ENCODE measurements around the gene KRT3. TPM values are rescaled to one million over a fixed set of nuclear protein-coding genes. Genes with fewer than 3 reads are reported as not detected.

Gene KRT3
- total and polyA plus RNA-seq, 2 donors (not counting 1 experiment from before 2014, with no cell fraction given): not detected

GRCh38 chr12:52820521-52820920 is 24.6 kb upstream of the KRT3 start:
- Histone ChIP-seq H3K27me3 (replicated peaks in 1 of 4; ENCODE audit: control extremely low read depth in 1 of 4, control insufficient read depth in 3 of 4, insufficient read depth in 4 of 4, low read length in 3 of 4) (peaks cover 0 to 2% (median 0%) of the 10 kb centered on the region in 4 experiments), H3K4me3 (ENCODE audit: control extremely low read depth in 1 of 5, extremely low read depth in 1 of 5, insufficient read depth in 1 of 5, low read depth in 2 of 5, low read length in 4 of 5) (no peak overlapping the region), H3K4me1 (ENCODE audit: control insufficient read depth in 2 of 2, insufficient read depth in 2 of 2, low read length in 2 of 2) (no peaks in the 10 kb centered on the region), H3K9ac (ENCODE audit: low read length) (no peak overlapping the region), H3K36me3 (replicated peaks in 1 of 2; ENCODE audit: control extremely low read depth in 1 of 2, control insufficient read depth in 1 of 2, extremely low read depth in 1 of 2, insufficient read depth in 2 of 2, low read length in 1 of 2) (no peaks in the 10 kb centered on the region), H4K20me1 (ENCODE audit: control insufficient read depth, insufficient read depth, low read length, poor library complexity, severe bottlenecking) (no peaks in the 10 kb centered on the region), H3K79me2 (ENCODE audit: control insufficient read depth, insufficient read depth, low read length) (no peaks in the 10 kb centered on the region), H3K27ac (ENCODE audit: low read length in 2 of 2) (no peak overlapping the region), H3K9me3 (ENCODE audit: control extremely low read depth in 1 of 3, control insufficient read depth in 2 of 3, insufficient read depth in 1 of 3, low read length in 2 of 3) (no peaks in the 10 kb centered on the region), H2AFZ (ENCODE audit: insufficient read depth, low read depth, low read length, poor library complexity, severe bottlenecking) (no peak overlapping the region), H3K4me2 (replicated peaks; ENCODE audit: low read depth, low read length, poor library complexity, severe bottlenecking) (no peak overlapping the region)
- ChIA-PET POLR2A (no interaction called here), CTCF (no interaction called here)
- TF ChIP-seq, protein P1, sequence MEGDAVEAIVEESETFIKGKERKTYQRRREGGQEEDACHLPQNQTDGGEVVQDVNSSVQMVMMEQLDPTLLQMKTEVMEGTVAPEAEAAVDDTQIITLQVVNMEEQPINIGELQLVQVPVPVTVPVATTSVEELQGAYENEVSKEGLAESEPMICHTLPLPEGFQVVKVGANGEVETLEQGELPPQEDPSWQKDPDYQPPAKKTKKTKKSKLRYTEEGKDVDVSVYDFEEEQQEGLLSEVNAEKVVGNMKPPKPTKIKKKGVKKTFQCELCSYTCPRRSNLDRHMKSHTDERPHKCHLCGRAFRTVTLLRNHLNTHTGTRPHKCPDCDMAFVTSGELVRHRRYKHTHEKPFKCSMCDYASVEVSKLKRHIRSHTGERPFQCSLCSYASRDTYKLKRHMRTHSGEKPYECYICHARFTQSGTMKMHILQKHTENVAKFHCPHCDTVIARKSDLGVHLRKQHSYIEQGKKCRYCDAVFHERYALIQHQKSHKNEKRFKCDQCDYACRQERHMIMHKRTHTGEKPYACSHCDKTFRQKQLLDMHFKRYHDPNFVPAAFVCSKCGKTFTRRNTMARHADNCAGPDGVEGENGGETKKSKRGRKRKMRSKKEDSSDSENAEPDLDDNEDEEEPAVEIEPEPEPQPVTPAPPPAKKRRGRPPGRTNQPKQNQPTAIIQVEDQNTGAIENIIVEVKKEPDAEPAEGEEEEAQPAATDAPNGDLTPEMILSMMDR (IDR thresholded peaks at IDR 0.05): no peak
- TF ChIP-seq EZH2 (IDR thresholded peaks at IDR 0.05; ENCODE audit: borderline replicate concordance, insufficient read depth, low read depth, low read length, poor library complexity, severe bottlenecking): no peak
- Mint-ChIP-seq H3K27ac (no peak overlapping the region), H3K9me3 (ENCODE audit: insufficient read depth) (no peaks in the 10 kb centered on the region), H3K27me3 (peaks cover 35% of the 10 kb centered on the region), H3K4me3 (no peak overlapping the region), H3K4me1 (no peaks in the 10 kb centered on the region)
- ATAC-seq (ENCODE audit: low read depth): no peak
- 100% methylated on average over 3 of the region's 6 CpGs for WGBS (ENCODE audit: insufficient coverage)
- DNase-seq: no peak
- intact Hi-C loops (cut with micrococcal nuclease): no loop called here

DNA sequence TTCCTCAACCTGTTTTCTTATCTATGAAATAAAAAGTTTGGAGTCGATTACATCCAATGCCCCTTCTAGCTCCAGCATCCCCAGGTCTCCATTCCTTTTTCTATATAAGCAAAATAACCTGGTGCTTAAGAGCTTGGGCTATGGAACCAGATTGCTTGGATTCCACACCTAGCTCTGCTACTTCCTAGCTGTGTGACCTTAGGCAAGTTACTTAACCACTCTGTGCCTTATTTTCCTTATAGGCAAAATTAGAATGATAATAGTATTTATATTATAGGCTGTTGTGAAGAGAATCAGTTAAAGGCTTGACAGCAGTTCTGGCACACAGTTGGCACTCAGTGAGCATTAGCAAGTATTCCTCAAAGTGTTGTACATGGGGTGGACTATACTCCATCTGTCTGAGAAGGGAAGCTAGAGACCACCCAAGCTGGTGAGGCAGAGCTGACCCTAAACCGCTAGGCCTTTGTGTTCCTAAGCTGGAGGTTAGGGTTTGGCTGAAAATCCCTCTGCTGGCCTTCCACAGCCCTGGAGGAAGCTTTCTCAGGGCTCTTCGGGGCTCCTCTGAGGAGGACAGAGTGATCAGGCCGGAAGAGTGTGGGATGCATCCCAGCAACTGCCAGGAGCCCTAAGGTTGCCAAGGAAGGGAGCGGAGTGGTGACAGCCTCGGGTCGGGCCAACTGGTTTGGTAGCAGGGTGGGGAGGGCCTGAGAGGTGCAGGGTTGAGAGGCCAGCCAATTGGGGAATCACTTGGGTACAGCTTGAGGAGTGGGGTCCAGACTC is 24.0 kb upstream of the KRT3 start:
- CTCF ChIA-PET: no interaction called here
- peaks cover 0 to 2% (median 0%) of the 10 kb centered on the region in 4 experiments for H3K27me3 ChIP-seq (replicated peaks in 1 of 4; ENCODE audit: control extremely low read depth in 1 of 4, control insufficient read depth in 3 of 4, insufficient read depth in 4 of 4, low read length in 3 of 4)
- POLR2A ChIA-PET: no interaction called here

More for the DNA sequence above, 24.0 kb upstream of the KRT3 start:
- no peak overlapping the region for H3K4me3 ChIP-seq (ENCODE audit: control extremely low read depth in 1 of 5, extremely low read depth in 1 of 5, insufficient read depth in 1 of 5, low read depth in 2 of 5, low read length in 4 of 5)
- 84% methylated on average over 7 of the region's 7 CpGs for WGBS (ENCODE audit: insufficient coverage)
- H3K4me2 ChIP-seq (replicated peaks; ENCODE audit: low read depth, low read length, poor library complexity, severe bottlenecking): no peak overlapping the region
- no peak overlapping the region for H3K9ac ChIP-seq (ENCODE audit: low read length)
- peaks cover 29% of the 10 kb centered on the region for H3K27me3 Mint-ChIP-seq
- H3K27ac Mint-ChIP-seq: no peak overlapping the region
- H3K4me1 Mint-ChIP-seq: no peaks in the 10 kb centered on the region
- no peaks in the 10 kb centered on the region for H3K79me2 ChIP-seq (ENCODE audit: control insufficient read depth, insufficient read depth, low read length)
- TF ChIP-seq EZH2 (IDR thresholded peaks at IDR 0.05; ENCODE audit: borderline replicate concordance, insufficient read depth, low read depth, low read length, poor library complexity, severe bottlenecking): no peak
- TF ChIP-seq, protein P1 (IDR thresholded peaks at IDR 0.05): no peak
- DNase-seq: no peak
- H3K36me3 ChIP-seq (replicated peaks in 1 of 2; ENCODE audit: control extremely low read depth in 1 of 2, control insufficient read depth in 1 of 2, extremely low read depth in 1 of 2, insufficient read depth in 2 of 2, low read length in 1 of 2): no peaks in the 10 kb centered on the region
- no peaks in the 10 kb centered on the region for H4K20me1 ChIP-seq (ENCODE audit: control insufficient read depth, insufficient read depth, low read length, poor library complexity, severe bottlenecking)
- H2AFZ ChIP-seq (ENCODE audit: insufficient read depth, low read depth, low read length, poor library complexity, severe bottlenecking): no peak overlapping the region
- no peaks in the 10 kb centered on the region for H3K9me3 Mint-ChIP-seq (ENCODE audit: insufficient read depth)
- H3K4me3 Mint-ChIP-seq: no peak overlapping the region
- no peaks in the 10 kb centered on the region for H3K9me3 ChIP-seq (ENCODE audit: control extremely low read depth in 1 of 3, control insufficient read depth in 2 of 3, insufficient read depth in 1 of 3, low read length in 2 of 3)
- ATAC-seq (ENCODE audit: low read depth): no peak
- no peak overlapping the region for H3K27ac ChIP-seq (ENCODE audit: low read length in 2 of 2)
- H3K4me1 ChIP-seq (ENCODE audit: control insufficient read depth in 2 of 2, insufficient read depth in 2 of 2, low read length in 2 of 2): no peaks in the 10 kb centered on the region
- intact Hi-C loops (cut with micrococcal nuclease): no loop called here
